ENCODE results near the gene BHLHE40. TPM values are rescaled to one million over a fixed set of nuclear protein-coding genes. Genes with fewer than 3 reads are reported as not detected.

The BHLHE40 gene
- total and polyA plus RNA-seq, 10 of the 15 experiments (the other 5 are each of a cell fraction or from before 2014, with no cell fraction given) = 25.2 to 106 (median 51.4) TPM

GRCh38 chr3:5022187-5022965 lies 43.1 kb downstream of the BHLHE40 start (continued):
- TF ChIP-seq NKRF (conservative IDR thresholded peaks at IDR 0.05) (no peak), HDAC2 (IDR thresholded peaks at IDR 0.05) (no peak), SP1 (IDR thresholded peaks at IDR 0.05; ENCODE audit: low read depth, low read length) (no peak), KDM1A (IDR thresholded peaks at IDR 0.05; ENCODE audit: borderline replicate concordance) (no peak), KLF5 (IDR thresholded peaks at IDR 0.05; ENCODE audit: partially characterized antibody) (no peak), NFIC (IDR thresholded peaks at IDR 0.05; ENCODE audit: low read depth, low read length) (peak; percentile 93), MLLT1 (IDR thresholded peaks at IDR 0.05) (no peak), POLR2AphosphoS5 (IDR thresholded peaks at IDR 0.05; ENCODE audit: low read length) (no peak), RAD51 (IDR thresholded peaks at IDR 0.05) (no peak), RFX5 (IDR thresholded peaks at IDR 0.05; ENCODE audit: low read depth, low read length) (no peak), RCOR1 (conservative IDR thresholded peaks at IDR 0.05; ENCODE audit: low read depth, low read length) (no peak), CREM (IDR thresholded peaks at IDR 0.05; ENCODE audit: low read depth) (peak; percentile 67), MXI1 (IDR thresholded peaks at IDR 0.05; ENCODE audit: low read depth, low read length) (no peak), ELK1 (IDR thresholded peaks at IDR 0.05; ENCODE audit: low read depth, low read length) (no peak), MEF2A (IDR thresholded peaks at IDR 0.05; ENCODE audit: insufficient read depth, low read depth, low read length) (peak; percentile 77), MYC (IDR thresholded peaks at IDR 0.05; ENCODE audit: insufficient read depth, insufficient read length, insufficient replicate concordance, low read length, severe bottlenecking) (no peak), RAD21 (IDR thresholded peaks at IDR 0.05; ENCODE audit: insufficient read depth, low read depth, low read length) (no peak), SREBF1 (IDR thresholded peaks at IDR 0.05; ENCODE audit: low read length) (no peak), ETV6 (conservative IDR thresholded peaks at IDR 0.05 in 1 of 2, IDR thresholded peaks at IDR 0.05 in 1 of 2; ENCODE audit: borderline replicate concordance in 1 of 2, low read depth in 1 of 2) (peak in 1 of 2 experiments; percentile 83; a peak in 2 of 4 replicates), FOS (IDR thresholded peaks at IDR 0.05; ENCODE audit: borderline replicate concordance, extremely low read depth, insufficient read length) (no peak), NBN (IDR thresholded peaks at IDR 0.05) (no peak), SREBF2 (IDR thresholded peaks at IDR 0.05; ENCODE audit: low read length) (no peak), PAX5 (IDR thresholded peaks at IDR 0.05; ENCODE audit: borderline replicate concordance, low read depth, low read length) (no peak), JUNB (IDR thresholded peaks at IDR 0.05) (peak; percentile 89), RUNX3 (IDR thresholded peaks at IDR 0.05; ENCODE audit: low read length) (peak; percentile 78), NR2C2 (IDR thresholded peaks at IDR 0.05; ENCODE audit: borderline replicate concordance, control insufficient read depth, insufficient read length, low read depth) (no peak), IKZF2 (IDR thresholded peaks at IDR 0.05) (peak; percentile 79 to 86)

All from GM12878 (cell line).